ENCODE data around the gene C5orf15.

DNA sequence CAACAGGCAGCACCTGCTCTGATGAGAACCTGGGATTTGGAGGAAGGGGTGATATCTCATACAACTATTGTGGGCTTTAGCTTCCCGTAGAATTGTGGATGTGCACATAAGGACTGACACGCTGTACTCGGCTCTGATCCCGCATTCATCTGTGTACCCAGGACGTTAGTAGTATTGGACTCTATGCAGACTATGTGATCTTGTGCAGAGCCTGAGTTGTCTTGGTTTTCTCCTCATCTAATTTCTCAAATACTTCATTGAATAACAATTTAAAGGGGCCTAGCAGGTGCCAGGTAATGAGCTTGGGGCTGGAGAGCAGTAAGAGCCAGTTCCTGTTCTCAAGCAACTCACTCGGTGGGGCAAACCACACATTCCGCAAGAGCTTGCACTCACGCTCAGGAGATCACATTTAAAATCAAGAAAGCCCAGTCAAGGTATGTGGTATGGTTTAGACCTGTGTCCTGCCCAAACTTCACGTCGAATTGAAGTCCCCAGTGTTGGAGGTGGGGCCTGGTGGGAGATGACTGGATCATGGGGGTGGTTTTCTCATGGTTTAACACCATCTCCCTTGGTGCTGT lies 14.8 kb downstream of the C5orf15 start:
- no peak for TF ChIP-seq POLR2A (IDR thresholded peaks at IDR 0.05)
- TF ChIP-seq, protein P1, sequence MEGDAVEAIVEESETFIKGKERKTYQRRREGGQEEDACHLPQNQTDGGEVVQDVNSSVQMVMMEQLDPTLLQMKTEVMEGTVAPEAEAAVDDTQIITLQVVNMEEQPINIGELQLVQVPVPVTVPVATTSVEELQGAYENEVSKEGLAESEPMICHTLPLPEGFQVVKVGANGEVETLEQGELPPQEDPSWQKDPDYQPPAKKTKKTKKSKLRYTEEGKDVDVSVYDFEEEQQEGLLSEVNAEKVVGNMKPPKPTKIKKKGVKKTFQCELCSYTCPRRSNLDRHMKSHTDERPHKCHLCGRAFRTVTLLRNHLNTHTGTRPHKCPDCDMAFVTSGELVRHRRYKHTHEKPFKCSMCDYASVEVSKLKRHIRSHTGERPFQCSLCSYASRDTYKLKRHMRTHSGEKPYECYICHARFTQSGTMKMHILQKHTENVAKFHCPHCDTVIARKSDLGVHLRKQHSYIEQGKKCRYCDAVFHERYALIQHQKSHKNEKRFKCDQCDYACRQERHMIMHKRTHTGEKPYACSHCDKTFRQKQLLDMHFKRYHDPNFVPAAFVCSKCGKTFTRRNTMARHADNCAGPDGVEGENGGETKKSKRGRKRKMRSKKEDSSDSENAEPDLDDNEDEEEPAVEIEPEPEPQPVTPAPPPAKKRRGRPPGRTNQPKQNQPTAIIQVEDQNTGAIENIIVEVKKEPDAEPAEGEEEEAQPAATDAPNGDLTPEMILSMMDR (IDR thresholded peaks at IDR 0.05), result no peak

All from lower leg skin (tissue), 3 donors.